Measurements from ENCODE around the gene ZNF599.
"Not testable (repeated sequence)": the region's sequence is repeated elsewhere in the genome, so short reads cannot be mapped to it uniquely, and the experiment has no call there.

The ZNF599 gene

DNA sequence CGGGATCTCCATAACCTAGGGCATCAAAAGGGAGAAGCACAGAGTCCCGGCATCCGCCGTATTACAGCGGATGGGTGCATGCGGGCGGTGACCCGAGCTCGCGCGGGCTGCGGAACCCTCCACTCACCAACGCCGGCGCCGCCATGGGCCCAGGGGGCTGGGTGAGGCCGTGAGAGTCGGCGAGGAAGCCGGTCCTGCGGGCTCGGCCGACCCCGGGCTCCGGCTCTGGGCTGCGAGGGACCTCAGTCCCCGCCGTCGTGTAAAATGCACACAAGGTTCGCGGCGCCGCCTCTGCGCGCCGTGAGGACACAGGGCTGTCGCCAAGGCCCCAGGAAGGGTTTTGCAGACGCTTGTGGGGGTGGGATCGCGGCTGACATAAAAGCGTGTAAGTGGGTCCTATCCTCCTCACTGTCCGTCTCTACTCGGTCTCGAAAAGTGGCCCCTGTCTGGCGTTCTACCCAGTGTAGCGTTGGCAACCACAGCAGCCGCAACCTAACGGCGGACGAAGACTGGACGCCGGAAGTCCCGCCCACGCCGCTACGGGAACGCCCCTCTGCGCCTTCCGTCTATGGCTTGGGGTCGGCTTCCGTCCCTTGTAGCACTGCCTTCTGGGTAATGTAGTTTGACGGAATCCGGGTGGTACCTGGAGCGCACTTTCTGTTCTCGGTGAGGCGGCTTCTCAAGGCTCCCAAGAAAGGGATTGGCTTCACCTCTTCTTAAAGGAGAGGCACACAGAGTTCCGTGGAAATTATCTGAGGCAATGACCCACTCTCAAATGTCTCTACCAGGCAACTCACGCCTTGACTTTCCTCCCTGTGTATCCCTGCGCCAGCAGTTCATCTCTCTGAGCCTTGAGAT, at the start of gene ZNF599:
ZNF599 (minus strand) TSS at position 519 of the 858 bp plus-strand sequence; CDS start at position 145, 374 bp downstream.
- DNase-seq, result peak; percentile 19 to 94 (median 82)

DNA sequence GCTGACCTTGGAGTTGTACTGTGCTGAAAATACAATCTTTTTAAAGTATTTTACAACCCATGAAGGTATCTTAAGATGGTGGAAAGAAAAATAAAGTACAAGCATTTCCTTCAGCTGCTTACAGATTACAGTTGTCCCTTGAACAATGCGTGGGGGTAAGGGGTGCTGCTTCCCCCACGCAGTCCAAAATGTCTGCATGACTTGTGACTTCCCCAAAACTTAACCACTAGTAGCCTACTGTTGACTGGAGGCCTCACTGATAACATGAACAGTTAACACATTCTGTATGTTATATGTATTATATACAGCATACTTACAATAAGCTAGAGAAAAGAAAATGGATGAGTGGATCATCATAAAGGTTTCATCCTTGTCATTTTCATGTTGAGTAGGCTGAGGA, 45.3 kb upstream of the ZNF599 start:
- no peak for DNase-seq

DNA sequence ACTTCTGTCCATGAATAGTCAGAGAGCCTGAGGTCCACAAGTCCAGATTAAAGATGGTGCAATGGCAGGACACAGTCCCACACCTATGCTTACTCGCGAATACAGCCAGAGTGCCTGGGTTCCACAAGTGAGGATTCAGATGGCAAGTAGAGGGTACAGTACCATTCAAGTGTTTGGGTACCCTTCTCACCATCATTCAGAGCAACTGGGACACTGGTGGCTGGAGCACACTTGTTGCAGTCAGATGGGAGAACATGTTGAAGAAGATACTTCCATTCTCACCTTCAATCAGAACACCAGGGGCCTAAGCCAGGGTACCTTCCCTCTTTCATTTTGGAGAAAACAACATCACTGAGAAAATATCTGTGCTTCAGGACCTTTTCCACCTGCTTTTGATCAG, 43.7 kb upstream of the ZNF599 start:
- DNase-seq, result no peak

DNA sequence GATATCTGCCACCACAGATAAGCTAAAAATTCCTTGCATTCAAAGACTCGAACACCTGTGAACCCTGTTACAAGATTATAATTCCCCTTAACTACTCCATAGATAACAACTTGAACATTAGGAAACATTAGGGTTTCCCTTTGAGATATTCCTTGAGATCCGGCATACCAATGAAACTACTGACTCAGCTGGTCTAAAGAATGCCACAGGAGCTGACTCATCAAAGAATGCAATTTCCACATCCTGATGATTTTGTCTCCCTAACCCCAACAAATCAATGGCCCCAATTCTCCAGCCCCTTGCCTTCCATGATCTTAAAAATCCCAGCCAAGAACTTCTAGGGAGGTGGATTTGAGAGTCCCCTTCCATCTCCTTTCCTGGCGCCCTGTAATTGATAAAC, 35.6 kb upstream of the ZNF599 start:
- DNase-seq, result no peak

DNA sequence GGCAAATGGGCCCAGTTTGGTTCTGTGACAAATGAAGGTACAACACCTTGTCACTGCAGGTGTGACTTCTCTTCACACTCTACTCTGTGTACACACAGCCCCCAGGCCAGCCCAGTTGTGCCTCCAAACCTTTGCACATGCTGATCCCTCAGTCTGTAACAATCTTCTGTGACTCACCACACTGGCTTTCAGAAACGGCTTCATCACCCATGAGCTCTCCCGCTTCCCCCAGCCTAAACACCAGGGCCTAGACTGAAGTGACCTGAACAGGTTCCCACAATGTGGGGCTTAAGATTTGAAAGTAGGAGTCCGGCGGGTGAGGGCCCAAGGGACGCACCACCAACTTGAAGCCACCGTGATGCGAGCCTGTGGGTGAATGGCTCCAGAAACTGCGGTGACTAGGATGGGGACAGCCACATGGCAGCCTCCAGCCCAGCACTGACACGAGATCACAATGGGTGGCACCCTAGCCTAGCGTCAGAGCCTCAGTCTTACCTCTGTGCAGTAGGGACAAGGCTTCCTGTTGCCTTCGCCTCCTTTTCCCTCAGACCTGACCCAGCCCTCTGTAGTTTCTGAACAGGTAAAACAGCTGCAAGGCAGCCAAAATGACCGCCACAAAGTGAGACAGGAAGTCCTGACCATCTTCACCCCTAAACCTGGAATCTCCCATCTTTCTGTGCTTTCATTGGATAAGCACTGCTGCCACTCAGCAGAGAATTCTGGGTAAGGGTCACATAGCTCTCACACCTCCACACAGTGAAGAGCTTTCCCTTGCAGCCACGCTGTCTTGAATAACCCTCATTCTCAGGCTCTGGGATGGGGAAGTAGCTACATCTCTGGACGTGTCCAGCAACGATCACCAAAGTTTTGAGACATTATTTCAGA, 34.2 kb upstream of the ZNF599 start:
- DNase-seq, result no peak

DNA sequence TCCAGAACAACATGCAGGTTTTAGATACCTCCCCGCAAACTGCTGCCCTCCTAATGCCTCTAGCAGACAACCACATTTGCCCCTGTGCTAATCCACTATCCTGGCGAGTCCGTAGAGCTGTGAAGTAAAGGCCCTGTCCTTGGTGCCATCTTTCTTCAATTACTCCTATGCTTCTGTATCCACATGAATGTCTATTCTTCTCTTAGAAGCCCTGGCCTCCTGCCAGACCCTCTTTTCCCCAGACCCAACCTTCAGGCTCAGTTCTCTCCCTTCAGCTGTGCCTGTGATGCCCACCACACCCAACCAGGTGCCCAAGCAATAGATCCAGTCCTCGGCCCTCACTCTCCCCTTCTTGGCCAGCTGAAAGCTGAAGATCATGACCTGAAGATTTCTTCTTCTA, 31.1 kb upstream of the ZNF599 start:
- DNase-seq, result no peak

DNA sequence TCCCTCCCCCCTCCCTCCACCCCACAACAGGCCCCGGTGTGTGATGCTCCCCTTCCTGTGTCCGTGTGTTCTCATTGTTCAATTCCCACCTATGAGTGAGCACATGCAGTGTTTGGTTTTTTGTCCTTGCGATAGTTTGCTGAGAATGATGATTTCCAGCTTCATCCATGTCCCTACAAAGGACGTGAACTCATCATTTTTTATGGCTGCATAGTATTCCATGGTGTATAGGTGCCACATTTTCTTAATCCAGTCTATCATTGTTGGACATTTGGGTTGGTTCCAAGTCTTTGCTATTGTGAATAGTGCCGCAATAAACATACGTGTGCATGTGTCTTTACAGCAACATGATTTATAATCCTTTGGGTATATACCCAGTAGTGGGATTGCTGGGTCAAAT, 23.9 kb upstream of the ZNF599 start:
- DNase-seq, result not testable (repeated sequence)

DNA sequence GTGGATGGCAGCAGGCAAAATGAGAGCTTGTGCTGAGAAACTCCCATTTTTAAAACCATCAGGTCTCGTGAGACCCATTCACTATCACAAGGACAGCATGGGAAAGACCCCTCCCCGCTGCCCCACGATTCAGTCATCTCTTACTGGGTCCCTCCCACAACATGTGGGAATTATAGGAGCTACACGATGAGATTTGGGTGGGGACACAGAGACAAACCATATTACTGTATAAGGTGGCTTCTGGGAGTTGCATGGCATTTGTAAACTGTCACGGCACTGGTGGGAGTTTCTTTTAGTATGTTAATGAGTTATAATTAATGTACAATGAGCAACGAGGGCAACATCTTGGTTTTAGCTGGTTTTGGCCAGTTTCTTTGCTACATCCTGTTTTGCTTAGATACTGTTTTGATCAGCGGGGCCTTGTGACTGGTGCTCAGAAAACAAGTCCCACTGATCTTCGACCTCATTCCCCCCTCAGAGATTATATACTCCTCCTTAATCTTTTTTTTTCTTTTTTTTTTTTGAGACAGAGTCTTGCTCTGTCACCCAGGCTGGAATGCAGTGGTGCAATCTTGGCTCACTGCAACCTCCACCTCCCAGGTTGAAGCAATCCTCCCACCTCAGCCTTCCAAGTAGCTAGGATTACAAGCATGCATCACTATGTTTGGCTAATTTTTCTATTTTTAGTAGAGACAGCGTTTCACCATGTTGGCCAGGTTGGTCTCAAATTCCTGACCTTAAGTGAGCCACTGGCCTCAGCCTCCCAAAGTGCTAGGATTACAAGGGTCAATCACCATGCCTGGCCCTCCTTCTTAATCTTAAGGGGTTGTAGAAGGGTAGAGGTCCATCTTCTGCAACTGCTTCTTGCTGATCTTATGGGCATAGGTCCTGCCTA, 21.3 kb upstream of the ZNF599 start:
- no peak for DNase-seq

DNA sequence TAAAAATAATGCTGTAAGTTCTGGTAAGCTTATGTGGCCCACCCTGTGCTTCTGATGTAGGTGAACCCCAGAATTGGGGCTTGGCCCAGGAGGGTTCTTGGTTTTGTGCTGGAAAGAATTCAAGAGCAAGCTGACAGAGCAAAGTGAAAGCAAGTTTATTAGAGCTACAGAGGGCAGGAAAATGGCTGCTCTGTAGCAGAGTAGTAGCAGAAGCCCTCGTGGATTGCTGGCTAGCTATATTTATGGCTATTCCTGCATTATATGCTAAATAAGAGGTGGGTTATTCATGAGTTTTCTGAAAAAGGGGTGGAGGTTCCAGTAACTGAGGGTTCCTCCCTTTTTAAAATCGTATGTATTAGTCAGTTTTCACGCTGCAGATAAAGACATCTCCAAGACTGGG, 20.6 kb upstream of the ZNF599 start:
- no peak for DNase-seq

DNA sequence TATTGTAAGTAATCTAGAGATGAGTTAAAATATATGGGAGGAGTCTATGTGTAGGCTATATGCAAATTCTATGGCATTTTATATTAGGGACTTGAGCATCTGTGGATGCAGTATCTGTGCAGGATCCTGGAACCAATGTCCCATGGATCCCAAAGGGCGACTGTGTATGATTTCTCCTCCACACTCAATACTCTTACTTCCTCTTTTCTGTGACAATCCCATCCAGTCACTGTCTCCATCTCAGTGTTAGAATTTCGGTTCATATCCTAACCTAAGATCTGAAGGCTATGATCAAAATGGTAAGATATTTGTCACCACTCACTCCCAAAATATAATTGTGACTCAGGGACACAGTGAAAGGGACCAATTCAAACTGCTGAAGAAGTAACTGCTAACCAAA, 15.1 kb upstream of the ZNF599 start:
- no peak for DNase-seq

DNA sequence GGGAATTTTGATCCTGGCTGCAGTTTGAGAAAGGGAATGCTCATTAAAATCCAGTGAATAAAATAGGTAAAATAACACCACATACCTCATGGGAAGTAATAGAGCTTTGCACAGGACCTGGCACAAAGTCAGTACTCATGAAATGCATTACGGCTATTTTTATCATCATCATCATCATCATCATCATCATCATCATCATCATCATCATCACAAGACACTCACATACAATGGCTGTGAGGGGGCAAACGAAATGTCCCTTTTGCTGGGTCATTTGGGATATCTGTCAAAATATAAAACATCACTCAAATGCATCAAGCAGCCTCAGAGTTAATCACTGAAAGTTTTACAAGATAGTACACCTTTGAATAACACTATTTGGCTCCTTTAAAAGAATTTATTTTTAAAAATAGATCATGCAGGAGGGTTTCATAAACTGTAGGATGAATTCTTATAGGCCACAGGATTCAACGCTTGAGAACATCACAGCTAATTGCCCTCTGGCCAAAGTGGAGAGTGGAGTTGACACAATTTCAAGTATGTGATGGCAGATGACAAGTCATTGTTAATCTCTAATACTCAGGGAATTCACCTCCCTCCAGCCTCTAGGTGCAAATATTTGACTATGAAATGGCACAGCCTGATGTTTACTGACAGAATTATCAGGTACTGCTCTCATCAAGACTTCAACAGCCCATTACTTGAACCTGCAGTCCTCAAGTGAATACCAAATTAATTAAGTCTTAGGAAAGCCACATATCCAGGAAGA, 14.2 kb upstream of the ZNF599 start:
- DNase-seq, result no peak

DNA sequence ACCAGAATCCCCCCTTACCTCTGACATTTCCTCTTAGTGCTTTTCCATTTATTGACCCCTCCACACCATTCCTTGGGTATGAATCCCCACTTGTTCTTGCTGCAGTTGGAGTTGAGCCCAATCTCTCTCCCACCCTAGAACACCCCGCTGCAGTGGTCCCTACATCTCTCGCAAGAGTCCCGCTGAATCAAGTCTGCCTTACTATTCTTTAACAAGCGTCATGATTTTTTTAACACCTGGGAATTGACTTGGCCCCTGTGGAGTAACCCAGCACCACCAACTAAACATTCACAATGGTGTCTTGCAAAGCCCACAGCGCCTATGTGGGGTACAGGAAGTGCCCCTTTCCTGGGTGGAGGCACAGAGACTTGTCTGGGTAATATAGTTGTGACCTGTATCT, 13.2 kb upstream of the ZNF599 start:
- no peak for DNase-seq

DNA sequence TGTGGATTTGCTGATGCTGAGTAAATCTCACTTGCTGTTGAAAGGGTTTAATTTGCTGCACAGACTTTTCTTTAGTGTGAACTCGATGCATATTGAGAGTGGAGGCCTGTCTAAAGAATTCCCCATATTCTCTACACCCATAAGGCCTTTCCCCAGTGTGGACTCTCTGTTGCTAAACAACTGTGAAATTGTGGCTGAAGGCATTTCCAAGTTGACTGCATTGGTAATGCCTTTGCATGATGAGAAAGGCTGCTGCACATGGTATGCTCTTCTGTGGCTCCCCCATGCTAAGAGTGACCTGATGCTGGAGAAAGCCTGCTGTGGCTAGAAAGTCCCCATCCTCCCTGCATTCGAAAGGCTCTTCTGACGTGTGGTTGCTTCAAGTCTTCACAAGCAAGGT, 6.6 kb upstream of the ZNF599 start:
- no peak for DNase-seq

DNA sequence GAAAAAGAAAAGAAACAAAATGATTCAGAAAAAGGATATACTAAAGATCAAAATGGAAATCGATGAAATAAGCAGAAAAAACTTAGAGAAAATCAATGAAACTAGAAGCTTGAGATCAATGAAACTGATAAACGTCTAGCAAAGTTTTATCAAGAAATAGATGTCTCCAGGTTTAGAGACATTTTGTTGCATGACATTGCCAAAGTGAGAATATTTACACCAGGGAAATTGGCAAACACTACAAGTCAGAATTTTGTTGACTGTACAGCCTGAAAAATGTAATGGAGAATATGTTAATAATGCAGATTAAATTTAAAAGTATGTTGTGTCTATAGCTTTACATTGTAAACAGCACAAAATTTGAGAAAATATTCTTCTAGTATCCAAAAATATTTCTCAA, 5.3 kb upstream of the ZNF599 start:
- DNase-seq, result no peak

DNA sequence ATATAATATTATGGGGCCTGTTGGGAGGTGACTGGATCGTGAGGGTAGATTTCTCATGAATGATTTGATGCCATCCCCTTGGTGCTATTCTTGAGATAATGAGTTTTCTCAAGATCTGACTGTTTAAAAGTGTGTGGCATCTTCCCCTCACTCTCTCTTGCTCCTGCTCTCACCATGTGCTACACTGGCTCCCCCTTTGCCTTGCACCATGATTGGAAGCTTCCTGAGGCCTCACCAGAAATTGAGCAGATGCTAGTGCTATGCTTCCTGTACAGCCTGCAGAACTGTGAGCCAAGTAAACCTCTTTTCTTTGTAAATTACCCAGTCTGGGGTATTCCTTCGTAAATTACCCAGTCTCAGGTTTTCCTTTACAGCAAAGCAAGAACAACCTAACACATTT, 1.8 kb upstream of the ZNF599 start:
- no peak for DNase-seq

DNA sequence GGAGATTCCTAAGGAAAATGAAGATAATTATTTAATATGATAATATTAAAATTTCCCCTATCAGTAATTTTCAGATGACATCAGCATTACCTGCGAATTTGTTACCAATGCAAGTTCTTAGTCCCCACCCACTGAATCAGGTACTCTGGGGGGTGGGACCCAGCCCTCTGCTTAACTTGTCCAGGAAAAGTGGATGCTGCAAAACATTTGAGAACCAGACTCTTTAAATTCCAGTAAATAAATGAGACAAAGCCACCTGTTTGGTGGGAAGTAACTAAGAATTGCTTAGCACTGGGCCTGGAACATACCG, 495 bp upstream of the ZNF599 start:
- peak in 1 of 51 donors; percentile 3 for DNase-seq

DNA sequence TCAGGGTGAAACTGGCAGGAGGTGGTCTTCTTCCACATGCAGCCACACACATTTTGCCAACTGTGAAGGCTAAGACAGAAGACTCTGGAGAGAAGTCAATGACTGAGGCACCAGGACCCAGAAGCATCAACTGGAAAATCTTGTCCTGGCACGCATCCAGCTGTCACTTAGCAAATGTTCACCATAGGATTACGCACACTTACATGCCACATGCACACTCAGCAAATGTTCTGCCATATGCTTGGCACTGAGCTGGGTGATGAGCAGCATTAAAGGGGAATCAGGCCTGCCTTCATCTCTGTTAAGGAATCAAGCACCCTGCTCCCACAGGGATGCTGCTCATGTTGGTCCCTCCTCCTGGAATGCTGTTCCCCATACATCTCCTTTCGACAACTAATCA, 5.1 kb downstream of the ZNF599 start:
- no peak for DNase-seq

DNA sequence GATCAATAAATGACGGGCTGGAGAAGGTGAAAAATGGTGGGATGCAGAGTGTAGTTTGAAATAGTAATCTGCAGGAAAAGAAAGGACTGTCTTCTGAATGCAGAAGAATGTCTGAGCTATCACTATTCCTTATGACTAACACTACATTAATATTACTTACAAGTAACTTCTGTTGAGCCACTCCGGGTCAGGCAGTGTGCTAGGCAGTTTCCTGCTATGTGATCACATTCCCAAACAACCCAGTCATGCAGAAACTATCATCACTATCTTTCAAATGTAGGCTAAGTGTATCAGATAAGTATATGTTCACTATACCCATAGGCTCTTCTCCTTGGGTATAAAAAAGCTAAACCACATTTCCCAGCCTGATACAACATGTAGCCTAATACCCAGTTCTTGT, 6.6 kb downstream of the ZNF599 start:
- no peak for DNase-seq

DNA sequence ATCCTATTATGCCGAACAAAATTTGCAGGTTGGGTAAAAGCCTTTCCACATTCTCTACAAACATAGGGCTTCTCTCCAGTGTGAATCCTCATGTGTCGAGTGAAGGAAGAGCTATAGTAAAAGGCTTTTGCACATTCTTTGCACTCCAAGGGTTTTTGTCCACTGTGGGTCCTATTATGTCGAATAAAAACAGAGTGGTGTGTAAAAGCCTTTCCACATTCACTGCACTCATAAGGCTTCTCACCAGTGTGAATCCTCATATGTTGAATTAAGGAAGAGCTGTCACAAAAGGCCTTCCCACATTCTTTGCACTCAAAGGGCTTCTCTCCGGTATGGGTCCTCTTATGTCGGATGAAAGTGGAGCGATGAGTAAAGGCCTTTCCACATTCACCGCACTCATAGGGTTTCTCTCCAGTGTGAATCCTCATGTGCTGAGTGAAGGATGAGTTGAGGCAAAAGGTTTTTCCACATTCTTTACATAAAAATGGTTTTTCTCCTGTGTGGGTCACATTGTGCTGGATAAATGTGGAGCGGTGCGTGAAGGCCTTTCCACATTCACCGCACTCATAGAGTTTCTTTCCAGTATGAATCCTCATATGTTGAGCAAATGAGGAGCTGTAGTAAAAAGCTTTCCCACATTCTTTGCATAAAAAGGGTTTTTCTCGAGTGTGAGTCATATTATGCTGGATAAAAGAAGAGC, 13.6 kb downstream of the ZNF599 start:
- no peak for DNase-seq

DNA sequence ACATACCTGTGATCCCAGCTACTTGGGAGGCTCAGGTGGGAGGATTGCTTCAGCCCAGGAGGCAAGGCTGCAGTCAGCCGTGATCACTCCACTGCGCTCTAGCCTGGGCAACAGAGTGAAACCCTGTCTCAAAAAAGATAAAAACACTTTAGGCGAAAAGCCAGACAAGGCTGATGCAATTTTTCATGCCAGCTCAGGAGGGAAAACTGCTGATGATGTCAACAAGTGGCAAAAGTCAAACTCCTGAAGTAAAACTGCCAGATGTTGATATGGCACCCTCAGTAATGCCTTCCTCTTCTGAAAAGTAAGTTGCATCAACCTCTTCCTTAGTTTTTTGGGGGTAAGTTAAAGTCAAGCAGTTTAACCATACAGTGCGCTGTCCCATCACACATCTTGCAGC, 15.6 kb downstream of the ZNF599 start:
- no peak for DNase-seq
